OCI-LY1 (cell line): Measurements from ENCODE around the gene SLCO2A1.

Experiments used
- EZH2 ChIP-seq: fragments of 200-600 bp; sonication (generic), shearing (Covaris generic); IDR thresholded peaks from 2 replicates; pipeline ENCODE4 v1.8.0; 2017; ENCODE audit warnings: borderline replicate concordance, mixed run types, mild to moderate bottlenecking, antibody characterized with exemption, low read length, moderate library complexity, mixed read lengths
- TF ChIP-seq, protein P1 (sequence below): fragments of 200-600 bp; sonication (generic), shearing (Covaris generic); IDR thresholded peaks from 2 replicates; pipeline ENCODE4 v1.5.1; 2017; ENCODE audit warnings: mild to moderate bottlenecking, antibody characterized with exemption, low read length, moderate library complexity, mixed read lengths

DNA sequence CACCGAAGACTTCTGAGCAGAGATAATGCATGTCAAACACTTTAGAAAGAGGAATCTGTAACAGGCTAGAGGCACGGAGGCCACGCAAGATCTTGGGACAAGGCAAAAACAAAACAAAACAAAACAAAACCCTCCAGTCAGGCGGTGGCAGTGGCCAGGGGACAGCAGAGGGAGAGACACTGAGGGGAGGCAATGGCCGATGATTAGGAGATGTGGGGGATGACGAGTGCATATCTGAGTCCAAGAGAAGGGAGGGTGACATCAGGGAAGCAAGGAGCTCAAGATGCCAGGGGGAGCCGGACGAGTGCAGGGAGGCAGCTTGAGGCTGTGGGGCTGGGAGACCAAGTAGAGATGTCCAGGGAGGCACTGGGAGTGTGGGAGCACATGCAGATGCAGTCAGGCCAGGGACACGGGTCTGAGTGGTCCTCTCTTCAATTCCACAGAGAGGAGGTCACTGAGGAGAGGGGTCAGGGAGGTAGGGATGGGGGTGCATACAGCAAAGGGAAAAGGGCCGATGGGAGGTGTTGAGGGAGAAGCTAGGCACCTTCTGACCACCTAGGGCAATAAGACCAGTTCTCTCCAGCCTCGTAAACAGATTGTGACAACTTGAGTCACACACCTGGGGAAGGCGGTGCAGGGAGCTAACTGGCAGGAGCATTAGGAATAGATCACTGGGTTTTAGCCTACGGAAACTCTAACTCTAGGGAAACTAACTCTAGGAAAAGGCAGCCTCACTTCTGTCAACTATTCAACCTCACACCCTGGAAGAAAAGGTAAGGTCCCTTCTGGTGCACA, 29.6 kb downstream of the SLCO2A1 start:
- TF ChIP-seq, protein P1, sequence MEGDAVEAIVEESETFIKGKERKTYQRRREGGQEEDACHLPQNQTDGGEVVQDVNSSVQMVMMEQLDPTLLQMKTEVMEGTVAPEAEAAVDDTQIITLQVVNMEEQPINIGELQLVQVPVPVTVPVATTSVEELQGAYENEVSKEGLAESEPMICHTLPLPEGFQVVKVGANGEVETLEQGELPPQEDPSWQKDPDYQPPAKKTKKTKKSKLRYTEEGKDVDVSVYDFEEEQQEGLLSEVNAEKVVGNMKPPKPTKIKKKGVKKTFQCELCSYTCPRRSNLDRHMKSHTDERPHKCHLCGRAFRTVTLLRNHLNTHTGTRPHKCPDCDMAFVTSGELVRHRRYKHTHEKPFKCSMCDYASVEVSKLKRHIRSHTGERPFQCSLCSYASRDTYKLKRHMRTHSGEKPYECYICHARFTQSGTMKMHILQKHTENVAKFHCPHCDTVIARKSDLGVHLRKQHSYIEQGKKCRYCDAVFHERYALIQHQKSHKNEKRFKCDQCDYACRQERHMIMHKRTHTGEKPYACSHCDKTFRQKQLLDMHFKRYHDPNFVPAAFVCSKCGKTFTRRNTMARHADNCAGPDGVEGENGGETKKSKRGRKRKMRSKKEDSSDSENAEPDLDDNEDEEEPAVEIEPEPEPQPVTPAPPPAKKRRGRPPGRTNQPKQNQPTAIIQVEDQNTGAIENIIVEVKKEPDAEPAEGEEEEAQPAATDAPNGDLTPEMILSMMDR, result no peak
- no peak for TF ChIP-seq EZH2
